ENCODE measurements around the gene PSD4.

The PSD4 gene

GRCh38 chr2:113144259-113144658, 29.5 kb upstream of the PSD4 start:
- DNase-seq = no peak

GRCh38 chr2:113148606-113149552, 24.9 kb upstream of the PSD4 start:
- DNase-seq = no peak

- DNase-seq = no peak
These were observed 24.1 kb upstream of the PSD4 start for GRCh38 chr2:113149553-113150257.

GRCh38 chr2:113150258-113150601, 23.5 kb upstream of the PSD4 start:
- no peak for DNase-seq

- DNase-seq = no peak
These were observed 18.4 kb upstream of the PSD4 start for GRCh38 chr2:113155331-113155730.

- no peak for DNase-seq
These were observed 17.3 kb upstream of the PSD4 start for GRCh38 chr2:113156278-113157117.

- no peak for DNase-seq
These were observed 16.5 kb upstream of the PSD4 start for GRCh38 chr2:113157118-113157896.

- DNase-seq = no peak
These were observed 15.6 kb upstream of the PSD4 start for GRCh38 chr2:113157897-113158753.

- DNase-seq = no peak
These were observed 14.8 kb upstream of the PSD4 start for GRCh38 chr2:113158884-113159553.

- DNase-seq = no peak
These were observed 13.5 kb upstream of the PSD4 start for GRCh38 chr2:113160248-113160647.

- DNase-seq = no peak
These were observed 12.8 kb upstream of the PSD4 start for GRCh38 chr2:113160962-113161361.

- DNase-seq = no peak
These were observed 11.6 kb upstream of the PSD4 start for GRCh38 chr2:113162173-113162572.

- no peak for DNase-seq
These were observed 10.9 kb upstream of the PSD4 start for GRCh38 chr2:113162869-113163268.

GRCh38 chr2:113164215-113164929, 9.4 kb upstream of the PSD4 start:
- no peak for DNase-seq

GRCh38 chr2:113164930-113165585, 8.7 kb upstream of the PSD4 start:
- no peak for DNase-seq

- DNase-seq = no peak
These were observed 7.6 kb upstream of the PSD4 start for GRCh38 chr2:113166187-113166645.

GRCh38 chr2:113167115-113167932, 6.4 kb upstream of the PSD4 start:
- no peak for DNase-seq

GRCh38 chr2:113167962-113168340, 5.8 kb upstream of the PSD4 start:
- no peak for DNase-seq
